K562 (cell line): ENCODE data around the gene GNAZ. TPM values are rescaled to one million over a fixed set of nuclear protein-coding genes. Genes with fewer than 3 reads are reported as not detected.

Source experiments
- E2F1 ChIP-seq: sonication (generic); formaldehyde crosslinking; IDR thresholded peaks from 2 replicates; pipeline ENCODE4 v1.8.1; 2023; ENCODE audit warnings: mild to moderate bottlenecking, missing genetic modification reagents, moderate library complexity
- FOXJ2 ChIP-seq: fragments of 200-800 bp; sonication (Bioruptor generic); IDR thresholded peaks from 2 replicates; pipeline ENCODE4 v1.6.1; 2016; ENCODE audit warnings: missing genetic modification characterization, missing compliant biosample characterization
- GTF2F1 ChIP-seq: IDR thresholded peaks from 2 replicates; pipeline ENCODE4 v1.6.1; 2011; ENCODE audit warnings: low read depth, low read length, improper control_type of control experiment
- KLF13 ChIP-seq: fragments of 450-650 bp; IDR thresholded peaks from 2 replicates; pipeline ENCODE4 v1.6.1; 2016; ENCODE audit warnings: missing genetic modification characterization, low read depth, mild to moderate bottlenecking, missing compliant biosample characterization, moderate library complexity, borderline replicate concordance
- MGA ChIP-seq: fragments of 450-650 bp; IDR thresholded peaks from 2 replicates; pipeline ENCODE4 v1.6.1; 2016; ENCODE audit warnings: mild to moderate bottlenecking, moderate library complexity
- PBX2 ChIP-seq, 2 experiments: IDR thresholded peaks in 1 of 2; conservative IDR thresholded peaks in 1 of 2; 2 replicates each; pipeline ENCODE4 v1.6.1; 2016; ENCODE audit warnings: low read depth in 2 of 2, mild to moderate bottlenecking in 1 of 2, missing compliant biosample characterization in 1 of 2, missing genetic modification characterization in 1 of 2, moderate library complexity in 1 of 2
- PML ChIP-seq: IDR thresholded peaks from 2 replicates; pipeline ENCODE4 v1.6.1; 2012; ENCODE audit warnings: low read length, inconsistent platforms
- POLR2AphosphoS2 ChIP-seq: IDR thresholded peaks from 2 replicates; pipeline ENCODE4 v1.6.1; 2012; ENCODE audit warnings: low read length, improper control_type of control experiment
- SMARCB1 ChIP-seq: IDR thresholded peaks from 2 replicates; pipeline ENCODE4 v1.6.1; 2011; ENCODE audit warnings: improper control_type of control experiment, low read depth; ENCODE audit not compliant: insufficient read length
- TAF15 ChIP-seq: fragments of 200-400 bp; formaldehyde crosslinking; IDR thresholded peaks from 2 replicates; pipeline ENCODE4 v1.6.1; 2017; ENCODE audit warnings: mild to moderate bottlenecking, low read depth, low read length, moderate library complexity
- ZNF444 ChIP-seq: fragments of 250-450 bp; sonication (Bioruptor Pico); IDR thresholded peaks from 2 replicates; pipeline ENCODE4 v1.4.0; 2020; ENCODE audit warnings: mild to moderate bottlenecking, moderate library complexity
- polyA plus RNA-seq, 8 experiments: library from polyadenylated mRNA; depleted of rRNA in 4 of 8; stranded (reverse) in 5 of 8; unstranded in 3 of 8; fragments of >200 nt; fragmentation: Nextera tagmentation in 2 of 8; fragmentation: Illumina TruSeq in 1 of 8; extraction: Ambion mirVana in 2 of 8; extraction: Trizol in 1 of 8; gene quantifications; 2 replicates each; pipeline versions ENCODE4 v1.2.1 to v1.2.3, GENCODE V29; 2011 to 2014; ENCODE audit warnings: inconsistent platforms in 1 of 8, missing spikeins in 1 of 8
- total RNA-seq, 7 experiments: library from RNA; depleted of rRNA in 6 of 7; stranded (reverse); fragments of >200 nt in 6 of 7; fragmentation: Illumina TruSeq in 2 of 7; extraction: Trizol in 2 of 7; gene quantifications; 2 replicates each; pipeline versions ENCODE4 v1.2.1 to v1.2.3, GENCODE V29; 2011 to 2021; ENCODE audit warnings: low replicate concordance in 1 of 7

The GNAZ gene
- total and polyA plus RNA-seq, 9 of the 15 experiments (the other 6 are each of a cell fraction or from before 2014, with no cell fraction given) = 0.04 to 0.22 (median 0.13) TPM; not detected in 3

GRCh38 chr22:23072077-23072910 lies 2.0 kb downstream of the GNAZ start (continued):
- TF ChIP-seq GTF2F1 (peak; percentile 57; the same call in 1 of the 2 replicates), FOXJ2 (no peak), SMARCB1 (no peak), KLF13 (tag) (no peak), PML (no peak), POLR2AphosphoS2 (no peak), E2F1 (CRISPR knock-in tag) (0 out of 2 replicates have a peak, but pooled peaks have one; percentile 9), MGA (no peak), TAF15 (no peak), PBX2 (CRISPR knock-in tag; IDR thresholded peaks at IDR 0.05; ENCODE audit: low read depth) (no peak), PBX2 (tag; conservative IDR thresholded peaks at IDR 0.05; ENCODE audit: low read depth) (no peak), ZNF444 (CRISPR knock-in tag) (no peak)
